ENCODE results near the gene PCDH9.
"Not testable (repeated sequence)": the region's sequence is repeated elsewhere in the genome, so short reads cannot be mapped to it uniquely, and the experiment has no call there.

Gene PCDH9

GRCh38 chr13:66657165-66657881 is 572.8 kb downstream of the PCDH9 start:
- DNase-seq (ENCODE audit: low read depth) = no peak

GRCh38 chr13:66655847-66656454 is 574.2 kb downstream of the PCDH9 start:
- DNase-seq (ENCODE audit: low read depth) = no peak

- DNase-seq (ENCODE audit: low read depth) = no peak
These were observed 585.2 kb downstream of the PCDH9 start for GRCh38 chr13:66644855-66645460.

- no peak for DNase-seq (ENCODE audit: low read depth)
These were observed 589.9 kb downstream of the PCDH9 start for GRCh38 chr13:66640231-66640630.

GRCh38 chr13:66639044-66639443 is 591.1 kb downstream of the PCDH9 start:
- DNase-seq (ENCODE audit: low read depth) = no peak

GRCh38 chr13:66635526-66635925 is 594.6 kb downstream of the PCDH9 start:
- no peak for DNase-seq (ENCODE audit: low read depth)

- DNase-seq (ENCODE audit: low read depth) = no peak
These were observed 595.8 kb downstream of the PCDH9 start for GRCh38 chr13:66634384-66634783.

GRCh38 chr13:66627512-66627911 is 602.6 kb downstream of the PCDH9 start:
- no peak for DNase-seq (ENCODE audit: low read depth)

GRCh38 chr13:66624302-66624701 is 605.8 kb downstream of the PCDH9 start:
- no peak for DNase-seq (ENCODE audit: low read depth)

- no peak for DNase-seq (ENCODE audit: low read depth)
These were observed 606.9 kb downstream of the PCDH9 start for GRCh38 chr13:66623129-66623820.

GRCh38 chr13:66621906-66622447 is 608.2 kb downstream of the PCDH9 start:
- not testable (repeated sequence) for DNase-seq (ENCODE audit: low read depth)

GRCh38 chr13:66618702-66619101 is 611.4 kb downstream of the PCDH9 start:
- DNase-seq (ENCODE audit: low read depth) = no peak

GRCh38 chr13:66617786-66618185 is 612.4 kb downstream of the PCDH9 start:
- DNase-seq (ENCODE audit: low read depth) = no peak

GRCh38 chr13:66612983-66613382 is 617.2 kb downstream of the PCDH9 start:
- DNase-seq (ENCODE audit: low read depth) = no peak

- no peak for DNase-seq (ENCODE audit: low read depth)
These were observed 643.6 kb downstream of the PCDH9 start for GRCh38 chr13:66586489-66586888.

GRCh38 chr13:66585669-66586203 is 644.4 kb downstream of the PCDH9 start:
- DNase-seq (ENCODE audit: low read depth) = no peak

- DNase-seq (ENCODE audit: low read depth) = no peak
These were observed 648.5 kb downstream of the PCDH9 start for GRCh38 chr13:66581675-66582074.

- no peak for DNase-seq (ENCODE audit: low read depth)
These were observed 651.8 kb downstream of the PCDH9 start for GRCh38 chr13:66578305-66578704.

- no peak for DNase-seq (ENCODE audit: low read depth)
These were observed 652.8 kb downstream of the PCDH9 start for GRCh38 chr13:66577358-66577757.

- no peak for DNase-seq (ENCODE audit: low read depth)
These were observed 653.8 kb downstream of the PCDH9 start for GRCh38 chr13:66576381-66576780.

GRCh38 chr13:66574606-66575005 is 655.5 kb downstream of the PCDH9 start:
- no peak for DNase-seq (ENCODE audit: low read depth)

- DNase-seq (ENCODE audit: low read depth) = no peak
These were observed 662.1 kb downstream of the PCDH9 start for GRCh38 chr13:66567899-66568612.

All from T-helper 22 cell (primary cell).